C4-2B (cell line): ENCODE results near the gene TBC1D9.

ENCODE experiments used
- CTCF ChIP-seq: fragments of 450-650 bp; conservative IDR thresholded peaks from 2 replicates; pipeline ENCODE4 v1.5.1; 2017; ENCODE audit warnings: mild to moderate bottlenecking
- ZFX ChIP-seq: fragments of 450-650 bp; IDR thresholded peaks from 2 replicates; pipeline ENCODE4 v1.6.1; 2017

DNA sequence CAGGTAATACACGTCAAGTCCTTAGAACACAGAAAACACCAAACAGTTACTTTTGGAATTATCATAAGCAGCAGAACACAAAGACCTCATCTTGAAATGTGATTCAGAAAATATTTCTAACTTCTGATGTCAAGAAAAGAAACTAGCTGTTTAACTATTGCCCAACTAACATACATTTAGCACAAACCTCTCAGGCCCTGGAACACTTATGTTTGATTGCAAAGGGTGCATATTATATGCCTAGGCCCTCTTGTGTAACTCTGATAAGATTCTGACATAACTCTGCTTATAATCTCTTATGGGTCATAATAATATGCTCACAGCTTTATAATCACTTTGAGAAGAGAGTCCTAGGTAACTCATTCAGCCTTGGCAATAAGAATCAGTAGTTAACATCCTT is 62.6 kb downstream of the TBC1D9 start:
- TF ChIP-seq CTCF (no peak), ZFX (no peak)
